Measurements from ENCODE around the gene NRF1. TPM values are rescaled to one million over a fixed set of nuclear protein-coding genes. Genes with fewer than 3 reads are reported as not detected.

The NRF1 gene
- total RNA-seq, 1 donor from 2014 or later = 16.7 TPM

DNA sequence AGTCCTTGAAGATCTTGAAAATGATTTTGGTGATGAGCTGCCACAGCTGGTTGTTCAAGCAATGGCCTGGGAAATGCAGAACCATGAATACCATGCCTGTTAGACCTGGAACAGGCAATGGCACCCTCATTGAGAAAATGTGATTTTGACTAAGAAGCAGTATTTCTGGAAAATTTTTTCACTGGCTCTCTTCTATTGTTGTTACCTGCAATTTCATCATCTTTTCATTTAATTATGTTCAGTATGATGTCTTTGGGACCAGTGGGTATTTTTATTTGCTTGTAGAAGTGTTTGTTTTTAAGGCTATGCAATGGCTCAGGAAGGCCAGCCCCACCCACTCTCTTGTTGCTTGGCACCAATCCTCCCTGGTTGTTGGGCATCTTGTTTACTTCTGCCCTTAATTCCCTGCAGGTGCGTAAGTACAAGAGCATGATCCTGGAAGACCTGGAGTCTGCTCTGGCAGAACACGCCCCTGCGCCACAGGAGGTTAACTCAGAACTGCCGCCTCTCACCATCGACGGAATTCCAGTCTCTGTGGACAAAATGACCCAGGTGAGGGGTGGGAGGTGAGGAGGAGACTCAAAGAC is 78.6 kb downstream of the NRF1 start:
- Histone ChIP-seq H3K4me3 (no peak overlapping the region), H3K27me3 (ENCODE audit: low read depth) (no peaks in the 10 kb centered on the region), H3K36me3 (peaks cover 44% of the 10 kb centered on the region), H3K4me1 (no peaks in the 10 kb centered on the region), H3K9me3 (no peaks in the 10 kb centered on the region), H3K27ac (peak overlapping the region; percentile 13)
- ATAC-seq = peak; percentile 47 to 77
- no peak for TF ChIP-seq CTCF (IDR thresholded peaks at IDR 0.05)
- intact Hi-C loops (cut with DNase I) = no loop called here
- peak; percentile 44 for DNase-seq

DNA sequence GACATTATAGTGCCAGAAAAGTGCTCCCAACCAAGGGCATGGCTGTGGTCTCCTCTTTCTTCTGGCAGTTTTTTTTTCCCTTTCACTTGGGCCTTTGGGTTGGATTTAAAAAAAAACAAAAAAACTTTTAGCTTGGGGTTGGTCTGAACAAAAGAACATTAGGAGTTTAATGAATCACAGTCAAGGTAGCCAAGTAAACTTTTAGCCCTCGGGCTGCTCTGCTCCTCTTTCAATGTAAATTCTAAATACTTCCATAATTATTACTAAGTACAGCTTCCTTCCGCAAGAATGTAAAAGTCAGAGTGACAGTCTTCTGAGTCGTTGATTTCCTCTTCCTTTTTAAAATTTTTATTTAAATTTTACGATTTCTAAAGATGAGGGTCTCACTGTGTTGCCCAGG is 79.2 kb downstream of the NRF1 start:
- DNase-seq = no peak
- Histone ChIP-seq H3K27me3 (ENCODE audit: low read depth) (no peaks in the 10 kb centered on the region), H3K4me3 (no peak overlapping the region), H3K27ac (peak overlapping the region; percentile 13), H3K36me3 (peaks cover 44% of the 10 kb centered on the region), H3K9me3 (no peaks in the 10 kb centered on the region), H3K4me1 (no peaks in the 10 kb centered on the region)
- TF ChIP-seq CTCF (IDR thresholded peaks at IDR 0.05) = no peak
- intact Hi-C loops (cut with DNase I) = no loop called here
- ATAC-seq = no peak

DNA sequence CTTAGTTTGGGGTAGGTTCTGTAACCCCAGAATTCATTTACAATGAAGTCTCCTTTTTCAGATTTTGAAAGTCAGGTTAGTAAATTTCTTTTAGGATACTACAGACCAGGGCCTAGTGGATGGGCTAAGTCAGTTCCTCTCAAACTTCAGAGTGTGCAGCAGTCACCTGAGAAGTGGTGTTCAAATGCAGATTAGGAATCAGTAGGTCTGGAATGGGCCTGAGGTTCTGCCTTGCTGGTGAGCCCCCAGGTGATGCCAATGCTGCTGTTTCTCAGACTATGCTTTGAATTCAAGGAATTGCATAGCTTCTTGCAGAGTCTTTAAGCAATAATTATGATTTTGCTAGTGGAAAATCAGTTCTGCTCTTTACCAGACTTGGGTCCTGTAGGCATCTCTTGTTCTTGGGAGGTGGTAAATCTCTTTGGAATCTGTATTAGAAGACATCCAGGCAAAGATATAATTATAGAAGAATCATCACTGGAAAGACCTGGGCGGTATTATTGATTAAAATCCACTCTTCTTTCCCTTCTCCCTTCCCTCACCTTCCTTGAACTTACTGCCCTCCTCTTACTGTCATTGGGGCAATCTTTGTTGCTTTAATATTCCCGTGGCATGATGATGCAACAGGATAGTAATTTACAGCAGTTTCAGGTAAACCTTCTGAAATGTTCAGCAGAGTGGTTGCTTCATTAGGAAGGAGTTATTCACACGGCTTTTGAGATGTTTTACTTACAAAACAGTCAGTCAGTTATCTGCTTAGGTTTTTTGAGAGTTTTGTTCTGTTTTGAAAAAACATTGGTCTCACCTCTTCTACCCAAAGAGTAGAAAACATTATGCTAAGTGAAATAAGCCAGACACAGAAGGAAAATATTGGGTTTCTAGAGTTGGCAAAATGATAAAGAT is 87.2 kb downstream of the NRF1 start:
- intact Hi-C loops (cut with DNase I) = no loop called here
- H3K27ac ChIP-seq = no peak overlapping the region
- H3K4me3 ChIP-seq = no peak overlapping the region
- ATAC-seq = no peak
- H3K9me3 ChIP-seq = no peaks in the 10 kb centered on the region
- H3K27me3 ChIP-seq (ENCODE audit: low read depth) = no peaks in the 10 kb centered on the region
- H3K4me1 ChIP-seq = no peaks in the 10 kb centered on the region
- peaks cover 15% of the 10 kb centered on the region for H3K36me3 ChIP-seq
- no peak for TF ChIP-seq CTCF (IDR thresholded peaks at IDR 0.05)
- DNase-seq = no peak

DNA sequence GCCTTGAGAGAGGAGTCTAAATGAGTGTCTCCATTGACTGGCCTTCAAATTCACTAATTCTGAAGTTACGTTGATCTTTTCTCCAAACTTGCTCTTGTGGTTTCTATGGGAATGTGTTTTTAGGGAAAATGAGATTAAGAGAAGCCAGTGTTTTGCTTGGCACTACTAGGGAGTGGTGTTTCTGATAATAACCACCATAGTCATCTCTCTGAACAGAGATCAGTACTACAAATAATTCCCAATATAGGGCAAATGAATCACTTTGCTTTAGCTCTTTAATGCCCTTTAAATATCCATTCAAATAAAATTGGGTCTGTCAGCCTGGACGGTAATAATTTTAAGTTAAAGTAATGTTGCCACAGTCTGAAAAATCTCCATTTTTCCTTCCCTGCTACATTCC is 90.8 kb downstream of the NRF1 start:
- intact Hi-C loops (cut with DNase I) = no loop called here
- no peak for TF ChIP-seq CTCF (IDR thresholded peaks at IDR 0.05)
- Histone ChIP-seq H3K4me1 (no peaks in the 10 kb centered on the region), H3K9me3 (no peaks in the 10 kb centered on the region), H3K4me3 (no peak overlapping the region), H3K36me3 (peaks cover 17% of the 10 kb centered on the region), H3K27ac (no peak overlapping the region), H3K27me3 (ENCODE audit: low read depth) (no peaks in the 10 kb centered on the region)
- DNase-seq (no peak), ATAC-seq (no peak)

- Histone ChIP-seq H3K9me3 (no peaks in the 10 kb centered on the region), H3K4me3 (no peak overlapping the region), H3K36me3 (peaks cover 13% of the 10 kb centered on the region), H3K27me3 (ENCODE audit: low read depth) (no peaks in the 10 kb centered on the region), H3K27ac (no peak overlapping the region), H3K4me1 (no peaks in the 10 kb centered on the region)
- TF ChIP-seq CTCF (IDR thresholded peaks at IDR 0.05) = no peak
- ATAC-seq = no peak
- no peak for DNase-seq
- intact Hi-C loops (cut with DNase I) = no loop called here
Measured at GRCh38 chr7:129702761-129703338, 91.3 kb downstream of the NRF1 start.
